ENCODE results near the gene IL26.

DNA sequence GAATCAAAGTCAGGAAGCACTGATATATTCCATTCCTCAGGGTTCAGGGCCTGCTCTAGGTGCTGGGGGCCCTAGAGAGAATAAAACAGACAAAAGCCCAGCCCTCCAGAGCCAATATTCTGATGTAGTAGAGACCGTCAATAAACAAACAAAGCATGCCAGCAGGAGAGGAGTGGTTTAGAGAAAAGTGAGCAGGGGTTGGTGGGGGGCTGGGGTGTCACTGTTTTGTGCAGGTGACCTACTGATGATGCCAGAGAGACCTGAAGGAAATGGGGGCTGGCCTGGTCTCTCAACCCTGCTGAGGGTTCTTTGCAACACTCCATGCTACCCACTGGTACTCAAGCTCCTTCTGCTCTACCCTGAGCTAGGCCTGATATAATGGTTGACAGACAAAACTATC lies 26.5 kb downstream of the IL26 start:
- TF ChIP-seq, protein P1, sequence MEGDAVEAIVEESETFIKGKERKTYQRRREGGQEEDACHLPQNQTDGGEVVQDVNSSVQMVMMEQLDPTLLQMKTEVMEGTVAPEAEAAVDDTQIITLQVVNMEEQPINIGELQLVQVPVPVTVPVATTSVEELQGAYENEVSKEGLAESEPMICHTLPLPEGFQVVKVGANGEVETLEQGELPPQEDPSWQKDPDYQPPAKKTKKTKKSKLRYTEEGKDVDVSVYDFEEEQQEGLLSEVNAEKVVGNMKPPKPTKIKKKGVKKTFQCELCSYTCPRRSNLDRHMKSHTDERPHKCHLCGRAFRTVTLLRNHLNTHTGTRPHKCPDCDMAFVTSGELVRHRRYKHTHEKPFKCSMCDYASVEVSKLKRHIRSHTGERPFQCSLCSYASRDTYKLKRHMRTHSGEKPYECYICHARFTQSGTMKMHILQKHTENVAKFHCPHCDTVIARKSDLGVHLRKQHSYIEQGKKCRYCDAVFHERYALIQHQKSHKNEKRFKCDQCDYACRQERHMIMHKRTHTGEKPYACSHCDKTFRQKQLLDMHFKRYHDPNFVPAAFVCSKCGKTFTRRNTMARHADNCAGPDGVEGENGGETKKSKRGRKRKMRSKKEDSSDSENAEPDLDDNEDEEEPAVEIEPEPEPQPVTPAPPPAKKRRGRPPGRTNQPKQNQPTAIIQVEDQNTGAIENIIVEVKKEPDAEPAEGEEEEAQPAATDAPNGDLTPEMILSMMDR (IDR thresholded peaks at IDR 0.05; ENCODE audit: low read depth, low read length, poor library complexity, severe bottlenecking), result no peak
- TF ChIP-seq EZH2phosphoT487 (IDR thresholded peaks at IDR 0.05; ENCODE audit: borderline replicate concordance, low read length), result no peak
